GM19043 (cell line): ENCODE results near the gene POU2F3.

Experiments
- ATAC-seq: cut with Tn5 transposase; IDR thresholded peaks from one replicate; pipeline ENCODE4 v1.9.1; 2021; ENCODE audit warnings: low read depth; ENCODE audit not compliant: unreplicated experiment

POU2F3 gene

GRCh38 chr11:120335908-120336640 lies 96.1 kb downstream of the POU2F3 start, which contains the start of gene ARHGEF12:
TSS of gene ARHGEF12 (plus strand) at chr11:120336413. CDS start at chr11:120337244, 831 bp downstream.
- ATAC-seq = peak; percentile 43

- peak; percentile 24 for ATAC-seq
Measured at GRCh38 chr11:120336641-120337354, 96.9 kb downstream of the POU2F3 start.

GRCh38 chr11:120337355-120338106 lies 97.6 kb downstream of the POU2F3 start:
- ATAC-seq = no peak

GRCh38 chr11:120338107-120338933 lies 98.4 kb downstream of the POU2F3 start:
- ATAC-seq = no peak

- ATAC-seq = no peak
Measured at GRCh38 chr11:120339394-120339890, 99.5 kb downstream of the POU2F3 start.

GRCh38 chr11:120340529-120340928 lies 100.6 kb downstream of the POU2F3 start:
- no peak for ATAC-seq

- ATAC-seq = no peak
Measured at GRCh38 chr11:120342226-120342625, 102.3 kb downstream of the POU2F3 start.

GRCh38 chr11:120342678-120343077 lies 102.7 kb downstream of the POU2F3 start:
- no peak for ATAC-seq

- peak; percentile 53 for ATAC-seq
Measured at GRCh38 chr11:120343429-120343828, 103.5 kb downstream of the POU2F3 start.

GRCh38 chr11:120344302-120345004 lies 104.5 kb downstream of the POU2F3 start:
- ATAC-seq = peak; percentile 80

GRCh38 chr11:120346233-120346632 lies 106.3 kb downstream of the POU2F3 start:
- no peak for ATAC-seq

- no peak for ATAC-seq
Measured at GRCh38 chr11:120350637-120351036, 110.7 kb downstream of the POU2F3 start.

GRCh38 chr11:120352405-120352804 lies 112.5 kb downstream of the POU2F3 start:
- no peak for ATAC-seq

- ATAC-seq = no peak
Measured at GRCh38 chr11:120354068-120354467, 114.1 kb downstream of the POU2F3 start.

GRCh38 chr11:120354779-120355178 lies 114.8 kb downstream of the POU2F3 start:
- no peak for ATAC-seq

- no peak for ATAC-seq
Measured at GRCh38 chr11:120357620-120358019, 117.7 kb downstream of the POU2F3 start.

- no peak for ATAC-seq
Measured at GRCh38 chr11:120358729-120359128, 118.8 kb downstream of the POU2F3 start.

GRCh38 chr11:120363436-120363835 lies 123.5 kb downstream of the POU2F3 start:
- no peak for ATAC-seq

GRCh38 chr11:120365512-120365911 lies 125.6 kb downstream of the POU2F3 start:
- ATAC-seq = no peak
